CD14-positive monocyte (primary cell): ENCODE measurements around the gene CNTNAP2. TPM values are rescaled to one million over a fixed set of nuclear protein-coding genes. Genes with fewer than 3 reads are reported as not detected.
"Not testable (repeated sequence)": the region's sequence is repeated elsewhere in the genome, so short reads cannot be mapped to it uniquely, and the experiment has no call there.

Experiments used
- DNase-seq, 3 donors: peaks; one replicate each; pipeline ENCODE4 v3.0.0-alpha.2; 2011 to 2022
- H2AFZ ChIP-seq: 2 replicates; pipeline ENCODE4 v1.6.0; 2012; ENCODE audit warnings: mild to moderate bottlenecking, low read depth, low read length, inconsistent platforms; ENCODE audit not compliant: insufficient read depth, poor library complexity, severe bottlenecking
- H3K27ac ChIP-seq, 2 donors: 1 replicate in 1 of 2; 2 replicates in 1 of 2; pipeline ENCODE4 v1.5.1; 2012 to 2013; ENCODE audit warnings: low read length in 2 of 2, control low read depth in 1 of 2, inconsistent platforms in 1 of 2, low read depth in 1 of 2, mild to moderate bottlenecking in 1 of 2
- H3K27me3 ChIP-seq, 2 donors: one replicate each; pipeline versions ENCODE4 v1.6.0 to v1.6.1; 2011 to 2013; ENCODE audit warnings: low read length in 2 of 2; ENCODE audit not compliant: control insufficient read depth in 2 of 2, insufficient read depth in 2 of 2
- H3K36me3 ChIP-seq, 2 donors: replicated peaks in 1 of 2; 1 replicate in 1 of 2; 2 replicates in 1 of 2; pipeline versions ENCODE4 v1.5.1 to v1.6.1; 2012 to 2013; ENCODE audit warnings: low read length in 2 of 2, control low read depth in 1 of 2, inconsistent platforms in 1 of 2, mild to moderate bottlenecking in 1 of 2; ENCODE audit not compliant: insufficient read depth in 2 of 2, control insufficient read depth in 1 of 2
- H3K4me1 ChIP-seq, 2 donors: 1 replicate in 1 of 2; 2 replicates in 1 of 2; pipeline versions ENCODE4 v1.5.1 to v1.6.1; 2012 to 2013; ENCODE audit warnings: low read length in 2 of 2, control low read depth in 1 of 2, inconsistent platforms in 1 of 2, mild to moderate bottlenecking in 1 of 2, moderate library complexity in 1 of 2; ENCODE audit not compliant: insufficient read depth in 2 of 2, control insufficient read depth in 1 of 2
- H3K4me2 ChIP-seq: replicated peaks from 2 replicates; pipeline ENCODE3; 2012; ENCODE audit warnings: low read length, moderate library complexity, mild to moderate bottlenecking; ENCODE audit not compliant: poor library complexity, severe bottlenecking; ENCODE audit errors: extremely low read depth
- H3K4me3 ChIP-seq, 3 experiments: fragments of 200-600 bp in 1 of 3; sonication (generic) in 1 of 3; replicated peaks in 1 of 3; 1 replicate in 2 of 3; 2 replicates in 1 of 3; pipeline ENCODE4 v1.5.1; 2011 to 2013; ENCODE audit warnings: low read length in 3 of 3, mild to moderate bottlenecking in 3 of 3, control low read depth in 2 of 3, low read depth in 2 of 3, inconsistent platforms in 1 of 3, moderate library complexity in 1 of 3
- H3K79me2 ChIP-seq: 2 replicates; pipeline ENCODE4 v1.6.0; 2012; ENCODE audit warnings: mild to moderate bottlenecking, control low read depth, inconsistent platforms, low read length, moderate library complexity; ENCODE audit not compliant: insufficient read depth
- H3K9ac ChIP-seq: 2 replicates; pipeline ENCODE4 v1.6.0; 2017; ENCODE audit warnings: low read length, mild to moderate bottlenecking; ENCODE audit not compliant: insufficient read depth, poor library complexity, severe bottlenecking
- H3K9me3 ChIP-seq, 2 donors: replicated peaks in 1 of 2; 1 replicate in 1 of 2; 2 replicates in 1 of 2; pipeline versions ENCODE4 v1.5.1 to v1.6.1; 2012 to 2013; ENCODE audit warnings: low read length in 2 of 2, control low read depth in 1 of 2; ENCODE audit not compliant: control insufficient read depth in 1 of 2, insufficient read depth in 1 of 2
- H4K20me1 ChIP-seq: 2 replicates; pipeline ENCODE4 v1.6.0; 2012; ENCODE audit warnings: mild to moderate bottlenecking, low read length, control low read depth, moderate library complexity; ENCODE audit not compliant: insufficient read depth
- H3K27ac Mint-ChIP-seq, 7 donors: one replicate each; pipeline ENCODE4 v1.8.0; 2020; ENCODE audit warnings: mild to moderate bottlenecking in 7 of 7, mixed read lengths in 7 of 7, moderate library complexity in 6 of 7, inconsistent platforms in 2 of 7
- H3K27me3 Mint-ChIP-seq, 3 donors: one replicate each; pipeline ENCODE4 v1.8.0; 2021 to 2022; ENCODE audit warnings: low read depth in 3 of 3, mild to moderate bottlenecking in 3 of 3, mixed read lengths in 3 of 3, moderate library complexity in 3 of 3, inconsistent platforms in 1 of 3
- H3K36me3 Mint-ChIP-seq, 2 donors: one replicate each; pipeline ENCODE4 v1.8.0; 2020; ENCODE audit warnings: mixed read lengths in 2 of 2, inconsistent platforms in 1 of 2, mild to moderate bottlenecking in 1 of 2
- H3K4me1 Mint-ChIP-seq: one replicate; pipeline ENCODE4 v1.8.0; 2020; ENCODE audit warnings: mild to moderate bottlenecking, mixed read lengths
- H3K4me3 Mint-ChIP-seq, 2 donors: one replicate each; pipeline ENCODE4 v1.8.0; 2020; ENCODE audit warnings: mild to moderate bottlenecking in 2 of 2, mixed read lengths in 2 of 2, moderate library complexity in 1 of 2
- H3K9me3 Mint-ChIP-seq, 7 donors: one replicate each; pipeline ENCODE4 v1.8.0; 2020 to 2022; ENCODE audit warnings: mixed read lengths in 7 of 7, mild to moderate bottlenecking in 6 of 7, moderate library complexity in 6 of 7, inconsistent platforms in 2 of 7
- WGBS: methylation state at CpG from one replicate; pipeline ENCODE4 v1.1.5; 2013; ENCODE audit warnings: missing lambda C conversion rate; ENCODE audit not compliant: insufficient coverage; 5-methylcytosine and 5-hydroxymethylcytosine counted together
- intact Hi-C, 2 donors: fragments of 100-400 bp; cut with micrococcal nuclease; formaldehyde crosslinking; loops; one replicate each; pipeline versions ENCODE4 v1.15.0 to v1.15.1; 2023
- polyA plus RNA-seq, 3 donors: library from polyadenylated mRNA; depleted of rRNA in 1 of 3; unstranded in 2 of 3; stranded (reverse) in 1 of 3; fragments of 300-500 nt in 2 of 3; fragments of >200 nt in 1 of 3; fragmentation: Illumina TruSeq in 2 of 3; gene quantifications; 1 replicate in 2 of 3; 2 replicates in 1 of 3; pipeline ENCODE4 v1.2.3, GENCODE V29; 2012 to 2021
- TF ChIP-seq, protein P1 (sequence below): fragments of 200-600 bp; IDR thresholded peaks from one replicate; pipeline ENCODE4 v1.8.0; 2022; ENCODE audit warnings: antibody characterized with exemption, mild to moderate bottlenecking

Gene CNTNAP2
- polyA plus RNA-seq, 3 donors: 0.01 TPM; not detected in 2

DNA sequence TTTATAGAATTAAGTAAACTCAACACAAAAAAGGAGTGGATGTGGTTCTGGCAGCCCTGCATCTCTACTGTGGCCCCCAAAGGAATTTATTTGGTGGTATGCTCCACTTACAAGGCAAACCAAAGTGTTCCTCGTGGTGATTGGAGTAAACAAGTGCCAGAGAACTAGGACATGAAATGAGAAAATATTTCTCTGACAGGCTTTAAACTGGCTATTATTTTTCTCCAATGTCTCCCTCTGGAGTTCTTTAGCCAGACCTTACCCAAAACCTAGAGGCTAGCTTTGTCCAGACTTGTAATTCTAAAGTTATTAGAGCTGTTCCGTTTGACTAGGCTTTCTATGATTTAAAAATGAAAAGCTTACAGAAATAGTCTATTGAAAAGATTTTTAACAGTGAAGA lies 990.1 kb downstream of the CNTNAP2 start:
- H3K4me1 ChIP-seq: no peaks in the 10 kb centered on the region
- Mint-ChIP-seq H3K36me3 (no peaks in the 10 kb centered on the region), H3K9me3 (peaks cover under 1 to 6% (median 4%) of the 10 kb centered on the region in 7 donors), H3K4me1 (no peaks in the 10 kb centered on the region), H3K27ac (no peak overlapping the region), H3K4me3 (no peak overlapping the region), H3K27me3 (no peaks in the 10 kb centered on the region)
- no peak overlapping the region for H3K4me3 ChIP-seq
- no peaks in the 10 kb centered on the region for H3K36me3 ChIP-seq
- TF ChIP-seq, protein P1, sequence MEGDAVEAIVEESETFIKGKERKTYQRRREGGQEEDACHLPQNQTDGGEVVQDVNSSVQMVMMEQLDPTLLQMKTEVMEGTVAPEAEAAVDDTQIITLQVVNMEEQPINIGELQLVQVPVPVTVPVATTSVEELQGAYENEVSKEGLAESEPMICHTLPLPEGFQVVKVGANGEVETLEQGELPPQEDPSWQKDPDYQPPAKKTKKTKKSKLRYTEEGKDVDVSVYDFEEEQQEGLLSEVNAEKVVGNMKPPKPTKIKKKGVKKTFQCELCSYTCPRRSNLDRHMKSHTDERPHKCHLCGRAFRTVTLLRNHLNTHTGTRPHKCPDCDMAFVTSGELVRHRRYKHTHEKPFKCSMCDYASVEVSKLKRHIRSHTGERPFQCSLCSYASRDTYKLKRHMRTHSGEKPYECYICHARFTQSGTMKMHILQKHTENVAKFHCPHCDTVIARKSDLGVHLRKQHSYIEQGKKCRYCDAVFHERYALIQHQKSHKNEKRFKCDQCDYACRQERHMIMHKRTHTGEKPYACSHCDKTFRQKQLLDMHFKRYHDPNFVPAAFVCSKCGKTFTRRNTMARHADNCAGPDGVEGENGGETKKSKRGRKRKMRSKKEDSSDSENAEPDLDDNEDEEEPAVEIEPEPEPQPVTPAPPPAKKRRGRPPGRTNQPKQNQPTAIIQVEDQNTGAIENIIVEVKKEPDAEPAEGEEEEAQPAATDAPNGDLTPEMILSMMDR: no peak
- H3K9me3 ChIP-seq: peaks cover 3 to 6% of the 10 kb centered on the region in 2 donors
- DNase-seq: no peak
- no peak overlapping the region for H3K9ac ChIP-seq
- H3K4me2 ChIP-seq: no peak overlapping the region
- no peaks in the 10 kb centered on the region for H3K79me2 ChIP-seq
- H3K27me3 ChIP-seq: no peaks in the 10 kb centered on the region
- no peaks in the 10 kb centered on the region for H4K20me1 ChIP-seq
- intact Hi-C loops: no loop called here
- WGBS: no CpG with 5 or more reads among the region's 2 CpGs
- no peak overlapping the region for H3K27ac ChIP-seq
- H2AFZ ChIP-seq: no peak overlapping the region

DNA sequence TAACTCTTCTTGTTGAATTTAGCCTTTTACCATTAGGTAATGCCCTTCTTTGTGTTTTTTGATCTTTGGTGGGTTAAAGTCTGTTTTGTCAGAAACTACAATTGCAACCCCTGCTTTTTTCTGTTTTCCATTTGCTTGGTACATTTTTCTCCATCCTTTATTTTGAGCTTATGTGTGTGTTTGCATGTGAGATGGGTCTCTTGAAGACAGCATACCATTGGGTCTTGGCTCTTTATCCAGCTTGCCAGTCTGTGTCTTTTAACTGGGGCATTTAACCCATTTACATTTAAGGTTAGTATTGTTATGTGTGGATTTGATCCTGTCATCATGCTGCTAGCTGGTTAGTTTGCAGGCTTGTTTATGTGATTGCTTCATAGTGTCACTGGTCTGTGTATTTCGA lies 997.9 kb downstream of the CNTNAP2 start:
- intact Hi-C loops, H3K36me3 Mint-ChIP-seq, H3K27ac ChIP-seq, H3K4me3 Mint-ChIP-seq, H3K36me3 ChIP-seq, DNase-seq, H3K4me3 ChIP-seq, H4K20me1 ChIP-seq, H3K27ac Mint-ChIP-seq, H2AFZ ChIP-seq, H3K9ac ChIP-seq, H3K27me3 Mint-ChIP-seq, H3K4me1 Mint-ChIP-seq, H3K27me3 ChIP-seq, H3K79me2 ChIP-seq, H3K4me2 ChIP-seq, H3K4me1 ChIP-seq: not testable (repeated sequence)
- WGBS: 40% methylated on average over 1 of the region's 1 CpG
- peaks cover 6 to 38% (median 28%) of the 10 kb centered on the region in 7 donors for H3K9me3 Mint-ChIP-seq
- H3K9me3 ChIP-seq: peaks cover 26 to 27% of the 10 kb centered on the region in 2 donors
